ENCODE results near the gene SOX10.
"Not testable (repeated sequence)": the region's sequence is repeated elsewhere in the genome, so short reads cannot be mapped to it uniquely, and the experiment has no call there.

Gene SOX10

DNA sequence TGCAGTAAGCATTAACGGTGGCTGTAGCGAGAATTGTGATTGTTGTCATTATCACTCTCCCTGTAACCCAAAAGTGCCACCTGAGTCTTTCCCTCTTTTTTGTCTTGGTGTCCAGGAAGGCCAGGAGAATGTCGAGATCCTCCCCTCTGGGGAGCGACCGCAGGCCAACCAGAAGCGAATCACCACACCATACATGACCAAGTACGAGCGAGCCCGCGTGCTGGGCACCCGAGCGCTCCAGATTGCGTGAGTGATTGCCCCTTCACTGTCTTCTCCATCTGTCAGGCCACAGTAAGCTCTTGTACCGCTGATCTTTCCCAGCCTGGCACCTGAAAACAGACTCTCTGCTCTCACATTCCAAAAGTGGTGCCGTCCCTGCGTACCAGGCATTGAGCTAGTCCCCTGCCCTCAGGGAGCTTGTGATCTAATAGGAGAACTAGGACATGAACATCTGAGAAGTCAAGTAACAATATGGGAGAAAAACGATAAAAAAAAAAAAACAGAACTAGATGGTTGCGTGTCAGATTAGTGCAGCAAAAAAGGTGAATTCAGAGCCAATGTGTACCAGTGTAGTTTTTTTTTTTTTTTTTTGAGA, 25.0 kb downstream of the SOX10 start:
- peaks cover 3 to 6% of the 10 kb centered on the region in 2 donors for H3K4me1 ChIP-seq (ENCODE audit: control insufficient read depth in 2 of 2, insufficient read depth in 1 of 2, low read depth in 1 of 2, low read length in 2 of 2)
- no peak overlapping the region for H3K9ac ChIP-seq (ENCODE audit: low read depth, low read length, poor library complexity)
- H2AFZ ChIP-seq (ENCODE audit: low read length): no peak overlapping the region
- no peak overlapping the region for H3K27ac ChIP-seq (replicated peaks; ENCODE audit: low read length)
- no peak overlapping the region for H3K4me2 ChIP-seq (ENCODE audit: insufficient read depth, low read length, poor library complexity, severe bottlenecking)
- H2BK120ac ChIP-seq (ENCODE audit: low read depth, low read length): no peak overlapping the region
- H4K8ac ChIP-seq (ENCODE audit: low read depth, low read length): no peak overlapping the region
- WGBS, 2 donors (ENCODE audit: extremely low coverage in 2 of 2, insufficient read length in 2 of 2, insufficient replicate concordance in 1 of 2): no CpG with 5 or more reads among the region's 18 CpGs
- peaks cover 0 to 2% of the 10 kb centered on the region in 2 donors for H3K9me3 ChIP-seq (replicated peaks in 1 of 2; ENCODE audit: control insufficient read depth in 2 of 2, insufficient read depth in 1 of 2, low read depth in 1 of 2, low read length in 2 of 2)
- no peak for DNase-seq (ENCODE audit: low spot score)
- no peak overlapping the region for H2BK12ac ChIP-seq (ENCODE audit: low read length)
- no peak overlapping the region for H3K4me3 ChIP-seq (ENCODE audit: low read length in 2 of 2)
- H3K4ac ChIP-seq (ENCODE audit: low read length): no peak overlapping the region
- no peak overlapping the region for H3K18ac ChIP-seq (ENCODE audit: low read length)
- no peak overlapping the region for H3K23ac ChIP-seq (ENCODE audit: low read depth, low read length, poor library complexity)
- H2AK5ac ChIP-seq (ENCODE audit: low read depth, low read length): no peak overlapping the region
- H2BK5ac ChIP-seq (ENCODE audit: low read length): no peak overlapping the region
- no peak overlapping the region for H4K91ac ChIP-seq (ENCODE audit: low read depth, low read length, poor library complexity)
- no peaks in the 10 kb centered on the region for H3K27me3 ChIP-seq (ENCODE audit: control insufficient read depth in 3 of 3, insufficient read depth in 3 of 3, low read depth in 1 of 3, low read length in 3 of 3)
- no peak overlapping the region for H3K14ac ChIP-seq (ENCODE audit: low read length)
- peaks cover 36 to 69% of the 10 kb centered on the region in 2 donors for H3K36me3 ChIP-seq (replicated peaks in 1 of 2; ENCODE audit: control insufficient read depth in 2 of 2, insufficient read depth in 2 of 2, low read length in 2 of 2)
- peaks cover 3% of the 10 kb centered on the region for H3K79me1 ChIP-seq (ENCODE audit: low read depth, low read length)
- H2BK15ac ChIP-seq (ENCODE audit: low read length): no peak overlapping the region

DNA sequence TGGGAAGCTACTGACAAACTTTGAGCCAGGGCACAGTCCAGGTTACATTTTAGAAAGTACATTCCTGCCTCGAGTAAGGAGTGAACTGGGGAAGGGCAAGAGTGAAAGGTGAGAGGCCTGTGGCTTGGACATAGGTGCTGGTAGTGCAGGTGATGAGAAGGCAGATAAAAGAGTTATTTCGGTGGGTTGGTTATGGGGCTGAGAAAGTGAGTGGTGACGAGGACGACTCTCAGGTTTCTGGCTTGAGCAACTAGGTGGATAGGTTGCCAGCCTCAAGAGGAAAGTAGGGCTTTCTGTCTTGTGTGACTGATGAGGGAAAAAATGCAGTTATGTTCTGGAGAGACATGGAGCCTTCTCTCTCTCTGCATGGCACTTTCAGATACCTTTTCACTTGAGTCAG, 27.1 kb downstream of the SOX10 start:
- H3K79me1 ChIP-seq (ENCODE audit: low read depth, low read length): peaks cover 3% of the 10 kb centered on the region

DNA sequence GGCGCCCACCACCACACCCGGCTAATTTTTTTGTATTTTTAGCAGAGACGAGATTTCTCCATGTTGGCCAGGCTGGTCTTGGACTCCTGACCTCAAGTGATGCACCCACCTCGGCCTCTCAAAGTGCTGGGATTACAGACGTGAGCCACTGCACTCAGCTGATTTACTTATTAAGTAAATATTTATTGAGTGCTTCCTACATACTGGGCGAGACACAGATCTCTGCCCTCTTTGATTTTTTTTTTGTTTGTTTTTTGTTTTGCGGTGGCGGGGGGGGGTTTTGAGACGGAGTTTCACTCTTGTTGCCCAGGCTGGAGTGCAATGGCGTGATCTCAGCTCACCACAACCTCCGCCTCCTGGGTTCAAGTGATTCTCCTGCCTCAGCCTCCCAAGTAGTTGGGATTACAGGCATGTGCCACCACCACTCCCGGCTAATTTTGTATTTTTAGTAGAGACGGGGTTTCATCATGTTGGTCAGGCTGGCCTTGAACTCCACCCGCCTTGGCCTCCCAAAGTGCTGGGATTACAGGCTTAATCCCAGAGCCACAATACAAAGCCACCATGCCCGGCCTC, 28.4 kb downstream of the SOX10 start:
- WGBS, 2 donors (ENCODE audit: extremely low coverage in 2 of 2, insufficient read length in 2 of 2, insufficient replicate concordance in 1 of 2): no CpG with 5 or more reads among the region's 15 CpGs
- H2AK5ac ChIP-seq (ENCODE audit: low read depth, low read length); H3K4me1 ChIP-seq (ENCODE audit: control insufficient read depth in 2 of 2, insufficient read depth in 1 of 2, low read depth in 1 of 2, low read length in 2 of 2); H2BK15ac ChIP-seq (ENCODE audit: low read length); H4K91ac ChIP-seq (ENCODE audit: low read depth, low read length, poor library complexity); H3K27ac ChIP-seq (replicated peaks; ENCODE audit: low read length); H3K23ac ChIP-seq (ENCODE audit: low read depth, low read length, poor library complexity); H3K9ac ChIP-seq (ENCODE audit: low read depth, low read length, poor library complexity); H3K4me2 ChIP-seq (ENCODE audit: insufficient read depth, low read length, poor library complexity, severe bottlenecking); H3K4me3 ChIP-seq (ENCODE audit: low read length in 2 of 2); H3K9me3 ChIP-seq (replicated peaks in 1 of 2; ENCODE audit: control insufficient read depth in 2 of 2, insufficient read depth in 1 of 2, low read depth in 1 of 2, low read length in 2 of 2); H3K4ac ChIP-seq (ENCODE audit: low read length); H3K27me3 ChIP-seq (ENCODE audit: control insufficient read depth in 3 of 3, insufficient read depth in 3 of 3, low read depth in 1 of 3, low read length in 3 of 3); H2BK120ac ChIP-seq (ENCODE audit: low read depth, low read length); H2BK5ac ChIP-seq (ENCODE audit: low read length); H3K18ac ChIP-seq (ENCODE audit: low read length); H2AFZ ChIP-seq (ENCODE audit: low read length); H3K79me1 ChIP-seq (ENCODE audit: low read depth, low read length); DNase-seq (ENCODE audit: low spot score); H2BK12ac ChIP-seq (ENCODE audit: low read length); H3K14ac ChIP-seq (ENCODE audit: low read length); H4K8ac ChIP-seq (ENCODE audit: low read depth, low read length): not testable (repeated sequence)
- H3K36me3 ChIP-seq (replicated peaks in 1 of 2; ENCODE audit: control insufficient read depth in 2 of 2, insufficient read depth in 2 of 2, low read length in 2 of 2): peaks cover 24 to 42% of the 10 kb centered on the region in 2 donors

More for the DNA sequence above, 27.1 kb downstream of the SOX10 start:
- Histone ChIP-seq H3K9ac (ENCODE audit: low read depth, low read length, poor library complexity) (no peak overlapping the region), H3K18ac (ENCODE audit: low read length) (no peak overlapping the region), H3K4me1 (ENCODE audit: control insufficient read depth in 2 of 2, insufficient read depth in 1 of 2, low read depth in 1 of 2, low read length in 2 of 2) (peaks cover 6 to 8% of the 10 kb centered on the region in 2 donors), H2BK12ac (ENCODE audit: low read length) (no peak overlapping the region), H2BK15ac (ENCODE audit: low read length) (no peak overlapping the region), H2AK5ac (ENCODE audit: low read depth, low read length) (no peak overlapping the region), H2AFZ (ENCODE audit: low read length) (no peak overlapping the region), H2BK5ac (ENCODE audit: low read length) (no peak overlapping the region), H4K91ac (ENCODE audit: low read depth, low read length, poor library complexity) (no peak overlapping the region), H3K36me3 (replicated peaks in 1 of 2; ENCODE audit: control insufficient read depth in 2 of 2, insufficient read depth in 2 of 2, low read length in 2 of 2) (peaks cover 32 to 56% of the 10 kb centered on the region in 2 donors), H2BK120ac (ENCODE audit: low read depth, low read length) (no peak overlapping the region), H3K27me3 (ENCODE audit: control insufficient read depth in 3 of 3, insufficient read depth in 3 of 3, low read depth in 1 of 3, low read length in 3 of 3) (no peaks in the 10 kb centered on the region), H4K8ac (ENCODE audit: low read depth, low read length) (no peak overlapping the region), H3K14ac (ENCODE audit: low read length) (no peak overlapping the region), H3K4me3 (ENCODE audit: low read length in 2 of 2) (no peak overlapping the region), H3K4ac (ENCODE audit: low read length) (no peak overlapping the region), H3K27ac (replicated peaks; ENCODE audit: low read length) (no peak overlapping the region), H3K4me2 (ENCODE audit: insufficient read depth, low read length, poor library complexity, severe bottlenecking) (no peak overlapping the region), H3K9me3 (replicated peaks in 1 of 2; ENCODE audit: control insufficient read depth in 2 of 2, insufficient read depth in 1 of 2, low read depth in 1 of 2, low read length in 2 of 2) (peaks cover 0 to 2% of the 10 kb centered on the region in 2 donors), H3K23ac (ENCODE audit: low read depth, low read length, poor library complexity) (no peak overlapping the region)
- WGBS, 2 donors (ENCODE audit: extremely low coverage in 2 of 2, insufficient read length in 2 of 2, insufficient replicate concordance in 1 of 2): no CpG with 5 or more reads among the region's 4 CpGs
- no peak for DNase-seq (ENCODE audit: low spot score)

DNA sequence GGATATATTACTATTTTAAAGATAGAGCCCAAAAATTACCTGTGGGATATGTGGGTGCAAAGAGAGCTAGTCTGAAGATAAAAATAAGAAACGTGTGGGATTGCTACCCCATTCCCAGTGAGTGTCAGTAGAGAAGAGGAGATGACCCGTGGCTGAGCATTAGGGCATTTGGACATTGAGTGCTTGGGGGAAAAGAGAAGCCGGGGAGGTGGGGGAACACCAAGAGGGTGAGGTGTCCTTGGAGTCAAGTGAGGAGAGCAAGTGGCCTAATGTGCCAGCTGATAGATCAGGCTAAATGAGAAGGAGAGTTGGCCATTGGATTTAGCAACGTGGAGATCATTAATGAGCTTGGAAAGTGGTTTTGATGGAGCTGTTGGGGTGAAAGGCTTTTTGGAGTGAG, 29.7 kb downstream of the SOX10 start:
- no peak overlapping the region for H4K8ac ChIP-seq (ENCODE audit: low read depth, low read length)
- peaks cover 3% of the 10 kb centered on the region for H3K79me1 ChIP-seq (ENCODE audit: low read depth, low read length)
- H2BK12ac ChIP-seq (ENCODE audit: low read length): no peak overlapping the region
- H2AK5ac ChIP-seq (ENCODE audit: low read depth, low read length): no peak overlapping the region
- H3K4me1 ChIP-seq (ENCODE audit: control insufficient read depth in 2 of 2, insufficient read depth in 1 of 2, low read depth in 1 of 2, low read length in 2 of 2): peaks cover 6 to 8% of the 10 kb centered on the region in 2 donors
- no peak overlapping the region for H3K14ac ChIP-seq (ENCODE audit: low read length)
- H3K23ac ChIP-seq (ENCODE audit: low read depth, low read length, poor library complexity): no peak overlapping the region
- H3K18ac ChIP-seq (ENCODE audit: low read length): no peak overlapping the region
- H3K4me2 ChIP-seq (ENCODE audit: insufficient read depth, low read length, poor library complexity, severe bottlenecking): no peak overlapping the region
- H3K9ac ChIP-seq (ENCODE audit: low read depth, low read length, poor library complexity): no peak overlapping the region
- no peak overlapping the region for H2AFZ ChIP-seq (ENCODE audit: low read length)
- no CpG with 5 or more reads among the region's 4 CpGs for WGBS, 2 donors (ENCODE audit: extremely low coverage in 2 of 2, insufficient read length in 2 of 2, insufficient replicate concordance in 1 of 2)
- DNase-seq (ENCODE audit: low spot score): no peak
- no peak overlapping the region for H3K4ac ChIP-seq (ENCODE audit: low read length)
- H4K91ac ChIP-seq (ENCODE audit: low read depth, low read length, poor library complexity): no peak overlapping the region
- H2BK120ac ChIP-seq (ENCODE audit: low read depth, low read length): no peak overlapping the region
- no peak overlapping the region for H3K27ac ChIP-seq (replicated peaks; ENCODE audit: low read length)
- H3K4me3 ChIP-seq (ENCODE audit: low read length in 2 of 2): peak overlapping the region in 1 of 2 donors; percentile 93
- H3K36me3 ChIP-seq (replicated peaks in 1 of 2; ENCODE audit: control insufficient read depth in 2 of 2, insufficient read depth in 2 of 2, low read length in 2 of 2): peaks cover 22 to 32% of the 10 kb centered on the region in 2 donors
- no peak overlapping the region for H2BK15ac ChIP-seq (ENCODE audit: low read length)
- no peaks in the 10 kb centered on the region for H3K27me3 ChIP-seq (ENCODE audit: control insufficient read depth in 3 of 3, insufficient read depth in 3 of 3, low read depth in 1 of 3, low read length in 3 of 3)
- H3K9me3 ChIP-seq (replicated peaks in 1 of 2; ENCODE audit: control insufficient read depth in 2 of 2, insufficient read depth in 1 of 2, low read depth in 1 of 2, low read length in 2 of 2): peaks cover 0 to 2% of the 10 kb centered on the region in 2 donors
- no peak overlapping the region for H2BK5ac ChIP-seq (ENCODE audit: low read length)

All from neuronal stem cell (in vitro differentiated cells).